Stimulated activated CD8-positive, alpha-beta memory T cell treated with anti-CD3 and anti-CD28 coated beads, Interleukin-4, amount 100 ng/mL, for 1 hour (primary cell): ENCODE data around the gene KLHL36.
A peak's percentile ranks its signal among the peaks of the same experiment; 100 is the strongest.
"Not testable (repeated sequence)": the region's sequence is repeated elsewhere in the genome, so short reads cannot be mapped to it uniquely, and the experiment has no call there.

ENCODE experiments used
- DNase-seq, 2 donors: peaks; one replicate each; pipeline ENCODE4 v3.0.0-alpha.2; 2020; ENCODE audit warnings: low read depth in 2 of 2, low spot score in 1 of 2

KLHL36 gene

DNA sequence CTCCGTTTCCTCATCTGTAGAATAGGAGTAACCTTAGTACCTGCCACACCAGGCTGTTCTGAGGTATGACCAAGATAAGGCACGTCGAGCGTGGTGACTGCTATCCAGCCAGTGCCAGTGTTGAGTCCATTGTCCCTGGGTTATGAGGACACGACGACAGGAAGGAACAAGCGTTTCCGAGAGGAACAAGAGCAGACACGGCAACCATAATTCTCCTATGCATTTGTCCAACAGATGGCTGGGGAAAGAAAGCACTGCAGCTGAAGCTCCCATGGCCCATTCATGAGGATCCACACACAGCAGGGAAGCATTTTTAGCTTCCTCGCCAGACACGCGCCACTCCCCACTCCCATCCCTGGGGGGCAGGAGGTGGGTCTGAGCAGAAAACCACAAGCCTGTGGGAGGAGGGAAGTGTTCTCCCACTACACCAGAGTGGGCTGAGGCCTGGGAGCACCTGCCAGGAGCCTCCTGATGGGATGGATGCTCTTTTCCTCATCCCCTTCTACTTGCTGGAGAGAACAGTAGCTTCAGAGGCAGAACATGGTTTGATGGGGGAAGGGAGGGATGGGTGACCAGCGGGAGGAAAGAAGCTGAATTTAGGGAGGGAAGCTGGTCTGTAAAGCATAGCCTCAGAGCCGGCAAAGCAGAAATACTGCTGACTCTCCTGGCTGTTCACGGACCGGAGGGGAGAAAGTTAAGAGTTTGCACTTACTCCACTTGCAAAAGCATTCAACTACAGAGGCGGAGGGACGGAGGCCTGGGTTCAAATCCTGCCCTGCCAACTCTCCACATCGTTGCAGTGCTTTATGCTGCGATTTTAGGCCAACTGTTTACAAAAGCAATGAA is 33.1 kb upstream of the KLHL36 start:
- DNase-seq: no peak

GRCh38 chr16:84616515-84616914 is 31.8 kb upstream of the KLHL36 start:
- DNase-seq: no peak

- no peak for DNase-seq
These were observed 31.1 kb upstream of the KLHL36 start for GRCh38 chr16:84617041-84617790.

- peak; percentile 89 to 91 for DNase-seq
These were observed 30.3 kb upstream of the KLHL36 start, which contains the start of gene COTL1 for GRCh38 chr16:84617791-84618580. Gene COTL1 (minus strand): TSS chr16:84618078. CDS start chr16:84617914, 164 bp downstream.

GRCh38 chr16:84618581-84619460 is 29.5 kb upstream of the KLHL36 start:
- no peak for DNase-seq

GRCh38 chr16:84620913-84621312 is 27.4 kb upstream of the KLHL36 start:
- not testable (repeated sequence) for DNase-seq

DNA sequence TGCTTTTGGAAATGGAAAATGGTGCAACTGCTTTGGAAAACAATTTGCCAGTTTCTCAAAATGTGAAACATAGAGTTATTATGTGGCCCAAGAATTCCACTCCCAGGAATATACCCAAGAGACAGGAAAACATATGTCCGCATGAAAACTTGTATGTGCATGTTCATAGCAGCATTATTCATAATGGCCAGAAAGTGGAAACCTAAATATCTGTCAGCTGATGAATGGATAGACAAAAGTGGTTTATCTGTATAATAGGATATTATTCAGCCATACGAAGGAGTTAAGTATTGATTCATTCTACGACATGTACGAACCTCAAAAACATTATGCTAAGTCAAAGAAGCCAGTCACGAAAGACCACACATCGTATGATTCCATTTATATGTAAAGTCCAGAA is 22.8 kb upstream of the KLHL36 start:
- no peak for DNase-seq

DNA sequence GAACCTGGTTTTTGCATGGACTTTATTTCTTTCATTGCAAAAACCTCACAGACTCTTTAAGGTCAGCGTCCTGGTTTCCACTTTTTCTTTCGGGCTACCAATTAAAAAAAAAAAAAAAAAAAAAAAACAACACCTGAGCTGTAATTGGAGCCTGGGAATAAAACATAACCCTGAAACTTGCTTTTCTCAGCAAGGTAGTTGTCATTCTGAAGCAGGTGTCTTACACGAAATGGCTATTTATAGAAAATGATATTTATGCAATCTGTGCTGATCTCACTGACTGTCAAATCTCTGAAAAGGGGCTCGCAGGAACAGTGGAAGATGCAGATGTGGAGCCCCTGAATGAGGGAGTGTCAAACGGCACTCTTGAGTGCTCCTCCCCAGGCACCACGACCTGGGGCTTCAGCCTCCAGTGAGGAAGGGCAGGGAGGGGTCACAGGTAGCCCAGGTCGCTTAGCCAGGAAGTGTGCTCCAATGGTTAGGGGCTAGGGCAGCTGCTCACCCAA is 20.0 kb upstream of the KLHL36 start:
- no peak for DNase-seq

- DNase-seq: no peak
These were observed 18.7 kb upstream of the KLHL36 start for GRCh38 chr16:84629580-84629979.

- DNase-seq: no peak
These were observed 18.3 kb upstream of the KLHL36 start for GRCh38 chr16:84630009-84630408.

DNA sequence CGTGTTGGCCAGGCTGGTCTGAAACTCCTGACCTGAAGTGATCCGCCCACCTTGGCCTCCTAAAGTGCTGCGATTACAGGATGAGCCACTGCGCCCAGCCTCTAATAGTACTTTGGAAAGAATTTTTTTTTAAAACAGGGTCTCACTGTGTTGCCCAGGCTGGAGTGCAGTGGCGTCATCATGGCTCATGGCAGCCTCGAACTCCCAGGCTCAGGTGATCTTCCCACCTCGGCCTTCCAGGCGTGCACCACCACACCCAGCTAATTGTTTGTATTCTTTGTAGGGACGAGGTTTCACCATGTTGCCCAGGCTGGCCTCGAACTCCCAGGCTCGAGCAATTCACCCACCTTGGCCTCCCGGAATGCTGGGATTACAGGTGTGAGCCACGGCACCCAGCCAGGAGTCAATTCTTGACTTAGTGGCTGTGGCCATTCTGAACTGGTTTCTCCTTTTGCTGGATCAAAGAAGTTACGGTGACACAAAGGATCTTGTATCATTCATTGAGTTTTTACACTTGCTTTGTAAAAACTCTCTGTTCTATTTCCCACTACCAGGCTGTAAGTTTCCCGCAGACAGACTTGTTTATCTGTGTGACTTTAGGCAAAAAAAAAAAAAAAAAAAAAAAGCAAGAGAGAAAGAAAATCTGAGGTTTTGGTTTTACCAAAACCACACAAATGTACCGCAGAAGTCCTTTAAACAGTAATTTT is 17.7 kb upstream of the KLHL36 start:
- DNase-seq: no peak

DNA sequence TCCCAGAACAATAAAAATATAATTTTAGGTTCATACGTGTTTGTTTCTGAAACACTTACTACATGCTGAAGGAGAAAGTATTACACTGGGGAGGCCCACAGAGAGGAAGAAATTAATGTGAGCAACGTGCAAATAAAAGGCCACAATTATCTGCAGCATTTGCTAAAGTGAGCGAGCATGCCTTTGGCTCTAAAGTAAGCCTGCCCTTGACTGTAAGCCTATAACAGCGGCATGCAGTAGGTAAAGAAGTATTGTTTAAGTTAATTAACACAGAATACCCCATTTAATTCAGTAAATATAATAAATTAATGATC is 17.2 kb upstream of the KLHL36 start:
- DNase-seq: no peak

DNA sequence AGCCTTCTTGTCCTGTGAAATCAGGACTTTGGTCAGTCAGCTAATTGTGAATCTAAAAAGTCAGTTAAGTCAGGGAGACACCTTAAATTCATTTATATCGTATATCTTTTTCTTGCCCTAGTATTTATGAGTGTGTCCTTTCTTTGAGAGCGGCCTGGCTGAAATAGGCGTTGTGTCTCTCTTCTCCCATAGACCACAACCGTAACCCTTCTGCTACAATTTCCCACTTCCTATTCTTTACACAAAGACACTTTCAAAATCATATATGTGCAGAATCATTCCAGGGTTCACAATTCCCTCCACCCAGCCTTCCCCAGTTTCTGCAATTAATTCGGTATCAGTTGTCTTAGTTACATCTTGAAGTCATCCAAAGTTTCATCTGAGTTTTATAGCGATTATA is 16.4 kb upstream of the KLHL36 start:
- DNase-seq: no peak

- DNase-seq: not testable (repeated sequence)
These were observed 15.4 kb upstream of the KLHL36 start for GRCh38 chr16:84632862-84633261.

DNA sequence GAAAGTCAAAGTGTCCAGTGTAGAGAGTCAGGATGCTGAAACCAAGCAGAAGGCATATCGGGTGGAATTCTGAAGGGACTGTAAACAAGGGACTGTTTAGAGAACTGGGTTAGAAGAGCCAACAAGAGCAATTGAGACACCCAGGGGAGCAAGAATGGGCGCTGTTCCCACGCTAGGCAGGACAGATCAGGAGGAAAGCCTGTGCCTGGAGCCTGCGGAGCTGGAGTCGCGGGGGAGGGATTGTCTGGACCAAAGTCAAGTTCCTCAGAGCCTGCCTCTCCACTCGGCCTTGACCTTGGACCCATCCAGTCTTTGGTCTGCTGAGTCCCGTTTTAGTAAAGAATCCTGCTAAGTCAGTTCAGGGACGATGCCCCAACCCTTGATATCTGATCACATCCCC is 14.7 kb upstream of the KLHL36 start:
- DNase-seq: no peak

DNA sequence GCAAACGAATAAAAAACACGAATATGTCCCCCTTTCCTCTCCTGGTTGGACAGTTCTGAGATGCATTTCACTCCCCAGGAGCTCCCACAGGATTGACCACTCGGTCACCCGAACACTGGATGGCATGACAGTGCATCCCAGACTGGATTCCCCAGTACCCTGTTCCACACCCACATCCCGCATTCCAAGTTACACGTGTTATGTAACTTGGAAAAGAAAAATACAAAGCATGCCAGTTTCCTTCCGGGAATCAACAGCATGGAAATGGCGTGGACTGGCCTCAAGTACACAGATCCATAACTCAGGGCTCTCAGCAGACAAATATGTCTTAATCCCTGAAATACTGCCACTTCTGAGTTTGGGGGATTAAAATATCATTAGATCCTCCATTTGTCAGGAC is 12.6 kb upstream of the KLHL36 start:
- DNase-seq: no peak

DNA sequence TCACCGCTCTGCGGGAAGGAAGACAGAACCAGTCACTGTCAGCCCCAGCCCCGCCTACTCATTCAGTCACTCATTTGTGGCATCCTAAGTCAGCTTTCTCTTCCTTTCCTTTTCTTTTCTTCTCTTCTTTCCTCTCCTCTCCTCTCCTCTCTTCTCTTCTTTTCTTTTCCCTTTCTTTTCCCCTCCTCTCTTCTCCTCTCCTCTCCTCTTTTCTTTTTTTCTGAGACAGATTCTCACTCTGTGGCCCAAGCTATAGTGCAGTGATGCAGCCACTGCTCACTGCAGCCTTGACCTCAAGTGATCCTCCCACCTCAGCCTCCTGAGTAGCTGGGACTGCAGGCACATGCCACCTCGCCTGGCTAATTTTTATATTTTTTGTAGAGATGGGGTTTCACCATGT is 10.6 kb upstream of the KLHL36 start:
- DNase-seq: no peak

DNA sequence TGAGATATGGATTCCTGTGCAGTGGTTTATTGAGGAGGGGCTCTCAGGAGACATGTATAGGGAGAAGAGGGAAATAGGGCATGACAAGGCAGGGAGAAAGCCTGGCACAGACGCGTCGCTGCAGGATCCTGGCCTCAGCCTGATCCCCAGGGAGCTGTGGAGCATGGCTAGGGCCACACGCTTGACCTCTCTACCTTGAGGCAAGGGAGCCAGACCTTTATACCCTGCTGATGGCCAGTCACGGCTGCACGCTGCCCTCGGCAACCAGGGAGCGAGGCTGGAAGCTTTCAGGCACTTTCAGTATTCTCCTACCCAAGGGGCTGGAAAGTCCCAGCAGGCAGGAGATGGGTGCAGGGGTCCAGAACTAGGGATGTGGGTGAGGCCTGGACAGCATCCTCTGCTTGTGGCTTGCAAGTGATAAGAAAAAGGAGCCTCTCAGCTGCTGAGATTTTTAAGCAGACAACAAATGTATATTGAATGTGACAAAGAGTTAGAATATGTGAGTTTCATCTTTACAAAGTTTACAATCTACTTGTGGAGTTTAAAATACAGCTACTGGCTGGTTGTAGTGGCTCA is 10.0 kb upstream of the KLHL36 start:
- DNase-seq: no peak

DNA sequence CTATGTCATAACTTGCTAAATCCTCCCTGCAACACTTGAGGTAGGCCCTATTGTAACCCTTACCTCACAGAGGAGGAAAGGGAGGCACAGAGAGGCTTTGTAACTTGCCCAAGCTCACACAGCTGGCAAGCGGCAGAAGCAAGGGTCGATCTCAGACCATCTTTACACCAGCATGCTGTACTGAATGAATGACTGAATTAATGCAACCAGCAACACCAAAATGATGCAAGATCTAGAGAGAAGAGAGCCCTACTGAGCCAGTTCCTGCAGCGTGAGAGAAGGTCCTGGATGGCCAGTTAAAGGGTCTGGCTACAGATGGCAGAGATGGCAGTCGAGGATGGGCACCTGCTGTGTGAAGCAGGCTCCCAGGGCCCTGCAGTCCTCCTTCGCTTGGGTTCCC is 8.2 kb upstream of the KLHL36 start:
- no peak for DNase-seq
